ENCODE data around the gene TM9SF4.
"Not testable (repeated sequence)": the region's sequence is repeated elsewhere in the genome, so short reads cannot be mapped to it uniquely, and the experiment has no call there.

Gene TM9SF4

GRCh38 chr20:32159766-32160221 is 50.3 kb downstream of the TM9SF4 start:
- no peak for DNase-seq

DNA sequence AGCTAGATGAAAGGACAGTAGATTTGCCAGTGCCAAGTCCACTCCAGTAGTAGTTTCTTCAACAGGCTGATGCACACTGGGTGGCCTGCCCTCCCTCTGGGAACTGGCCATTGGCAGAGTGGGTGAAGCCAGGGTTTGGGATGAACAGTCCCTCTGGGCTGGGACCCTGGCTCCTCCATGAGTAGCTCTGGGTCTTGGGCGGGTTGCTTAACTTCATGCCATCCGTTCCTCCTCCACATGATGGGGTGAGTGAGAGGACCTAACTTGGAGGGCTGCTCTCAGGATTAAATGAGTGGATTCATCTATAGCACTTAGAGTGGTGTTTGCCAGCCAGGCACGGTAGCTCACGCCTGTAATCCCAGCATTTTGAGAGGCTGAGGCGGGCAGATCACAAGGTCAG is 50.8 kb downstream of the TM9SF4 start:
- no peak for DNase-seq

GRCh38 chr20:32162351-32162750 is 52.8 kb downstream of the TM9SF4 start:
- DNase-seq, result no peak

DNA sequence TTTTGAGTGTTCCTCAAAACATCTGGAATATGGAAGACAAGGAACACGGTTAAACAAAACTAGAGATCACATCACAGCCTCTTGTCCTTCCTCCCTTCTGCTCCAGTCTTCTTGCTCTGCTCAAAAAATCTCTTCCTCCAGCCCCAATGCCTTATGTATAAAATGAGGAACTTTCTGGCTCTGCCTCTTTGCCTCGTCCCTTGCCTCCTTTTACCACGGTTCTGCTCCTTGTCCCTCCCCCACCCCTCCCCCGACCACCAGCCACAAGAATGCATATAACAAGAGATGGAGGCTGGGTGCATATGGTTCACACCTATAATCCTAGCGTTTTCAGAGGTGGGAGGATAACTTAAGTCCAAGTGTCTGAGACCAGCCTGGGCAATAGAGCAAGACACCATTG is 54.4 kb downstream of the TM9SF4 start:
- DNase-seq, result no peak

GRCh38 chr20:32164984-32165735 is 55.6 kb downstream of the TM9SF4 start:
- DNase-seq, result no peak

DNA sequence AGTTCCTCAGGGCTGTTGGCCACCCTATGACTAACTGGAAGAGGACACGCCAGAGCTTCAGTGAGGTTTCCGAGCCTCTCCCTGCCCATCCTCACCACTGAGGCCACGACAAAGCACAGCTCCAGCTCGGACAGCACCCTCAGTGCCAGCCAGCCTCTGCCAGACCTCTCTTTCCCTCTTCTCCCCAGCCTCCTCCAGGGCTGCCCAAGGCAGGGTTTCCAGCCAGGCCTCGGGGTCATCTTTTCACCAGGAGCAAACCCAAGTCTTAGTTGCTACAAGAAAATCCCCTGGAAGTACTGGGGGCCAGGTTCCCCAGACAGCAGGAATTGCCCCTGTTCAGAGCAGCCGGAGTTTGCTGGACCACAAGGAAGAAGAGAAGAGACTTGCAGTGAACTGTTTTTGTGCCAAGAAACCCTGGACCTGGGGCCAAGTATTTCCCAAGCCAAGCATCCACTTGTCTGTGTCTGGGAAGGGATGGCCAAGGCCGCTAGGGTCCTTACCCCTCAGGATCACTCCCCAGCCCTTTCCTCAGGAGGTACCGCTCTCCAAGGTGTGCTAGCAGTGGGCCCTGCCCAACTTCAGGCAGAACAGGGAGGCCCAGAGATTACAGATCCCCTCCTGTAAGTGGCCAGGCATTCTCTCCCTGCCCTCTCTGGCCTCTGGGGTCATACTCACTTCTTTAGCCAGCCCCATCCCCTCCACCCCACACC is 56.5 kb downstream of the TM9SF4 start:
- no peak for DNase-seq

GRCh38 chr20:32167552-32167951 is 58.0 kb downstream of the TM9SF4 start:
- DNase-seq, result no peak

- no peak for DNase-seq
These were observed 58.8 kb downstream of the TM9SF4 start for GRCh38 chr20:32168184-32168910.

- not testable (repeated sequence) for DNase-seq
These were observed 68.2 kb downstream of the TM9SF4 start for GRCh38 chr20:32177696-32178095.

GRCh38 chr20:32179515-32179914 is 70.0 kb downstream of the TM9SF4 start:
- DNase-seq, result no peak

GRCh38 chr20:32179934-32180333 is 70.4 kb downstream of the TM9SF4 start:
- DNase-seq, result no peak

DNA sequence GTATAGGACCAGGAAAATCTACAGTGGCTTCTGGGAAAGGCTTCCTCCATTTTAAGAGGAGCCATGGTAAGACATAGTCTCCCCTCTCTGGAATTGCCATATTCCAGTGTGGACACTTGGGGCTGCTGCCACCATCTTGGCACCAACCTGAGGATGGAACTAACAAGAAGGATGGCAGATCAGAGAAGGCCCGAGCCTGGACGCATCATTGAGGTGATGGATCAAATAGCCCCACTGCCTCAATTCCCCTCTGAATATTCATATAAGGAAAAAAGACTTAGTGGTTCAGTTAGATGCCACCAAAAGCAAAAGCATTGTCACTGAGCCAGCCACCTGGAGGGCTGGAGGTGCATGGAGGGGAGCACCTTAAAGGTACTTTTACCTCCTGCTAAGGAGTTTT is 72.1 kb downstream of the TM9SF4 start:
- no peak for DNase-seq

DNA sequence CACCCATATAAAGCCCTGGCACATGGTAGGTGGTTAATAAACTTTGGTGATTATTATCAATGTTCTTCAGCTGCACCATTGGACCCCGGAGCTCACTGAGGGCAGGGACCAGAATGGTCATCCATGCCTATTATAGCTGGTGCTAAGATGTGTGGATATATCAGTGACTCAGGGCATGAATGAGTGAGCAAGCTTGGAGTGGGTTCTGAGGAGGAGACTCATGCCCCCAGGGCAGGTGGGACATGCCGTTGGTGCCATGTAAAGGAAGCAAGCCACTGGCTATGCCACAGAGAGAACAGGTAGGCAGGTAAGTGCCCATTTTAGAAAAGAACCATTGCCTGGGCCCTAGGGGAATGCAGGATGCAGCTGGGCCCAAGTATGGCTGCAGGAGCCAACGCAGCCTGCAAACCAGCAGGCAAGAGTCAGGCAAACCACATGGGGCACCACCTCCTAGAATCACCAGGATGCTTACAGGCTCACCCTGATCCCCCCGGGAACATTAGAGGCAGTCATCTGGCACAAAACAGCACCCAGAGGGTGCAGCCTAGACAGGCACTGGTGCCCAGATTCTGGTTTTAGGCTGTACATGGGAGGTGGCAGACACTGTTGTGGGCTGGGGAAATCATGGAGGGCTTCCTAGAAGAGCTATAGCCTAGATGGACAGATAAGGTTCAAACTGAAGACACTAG is 74.6 kb downstream of the TM9SF4 start:
- DNase-seq, result no peak

- no peak for DNase-seq
These were observed 75.6 kb downstream of the TM9SF4 start for GRCh38 chr20:32184961-32185603.

- DNase-seq, result no peak
These were observed 77.0 kb downstream of the TM9SF4 start for GRCh38 chr20:32186506-32186905.

DNA sequence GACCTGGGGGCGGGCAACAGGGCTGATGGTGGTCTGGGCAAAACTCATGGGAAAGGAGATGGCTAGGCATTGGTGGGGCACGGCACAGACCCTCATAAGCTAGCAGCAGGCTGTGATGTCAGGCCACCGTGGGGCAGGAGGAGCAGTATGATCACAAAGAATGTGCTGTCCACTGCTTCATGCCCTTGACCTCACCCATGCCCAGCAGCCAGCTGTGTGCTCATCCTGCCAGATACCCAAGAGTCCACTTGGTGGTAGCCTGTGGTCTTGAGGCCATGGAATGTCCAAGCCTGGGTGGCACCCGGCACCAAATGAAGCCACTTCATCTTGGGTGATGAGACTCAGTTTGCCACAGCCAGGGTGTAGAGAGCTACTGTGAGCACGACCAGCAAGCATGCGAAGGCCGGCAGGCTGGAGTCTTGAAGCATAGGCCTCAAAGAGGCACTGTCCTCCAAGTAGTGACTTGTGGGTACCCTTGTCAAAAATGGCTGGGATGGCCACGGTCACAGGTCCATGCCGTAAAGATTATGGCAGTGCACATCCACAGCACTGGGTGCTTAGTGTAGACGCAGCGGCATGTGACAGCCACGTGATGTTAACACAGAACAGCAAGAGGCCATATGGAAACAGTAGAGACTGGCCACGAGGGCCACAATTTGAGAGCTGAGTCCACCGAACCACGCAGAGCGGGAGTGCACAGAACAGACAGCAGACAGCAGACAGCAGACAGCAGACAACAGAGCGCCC is 79.0 kb downstream of the TM9SF4 start:
- no peak for DNase-seq

DNA sequence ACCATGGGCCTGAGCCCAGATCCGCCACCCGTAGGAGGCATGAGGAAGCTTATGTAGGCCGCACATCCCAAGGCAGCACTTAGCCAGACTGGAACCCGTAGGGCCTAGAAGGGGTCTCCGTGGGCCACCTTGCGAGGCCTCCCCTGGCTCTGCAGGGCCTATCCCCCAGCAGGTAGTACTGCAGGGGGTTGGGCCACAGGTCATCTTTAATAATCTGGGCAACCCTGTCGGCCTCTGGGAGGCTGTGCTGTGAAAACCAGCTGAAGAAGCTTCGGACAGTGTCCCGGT is 79.6 kb downstream of the TM9SF4 start:
- DNase-seq, result no peak

- DNase-seq, result no peak
These were observed 80.4 kb downstream of the TM9SF4 start for GRCh38 chr20:32189691-32190615.

GRCh38 chr20:32190616-32191415 is 81.3 kb downstream of the TM9SF4 start:
- no peak for DNase-seq

DNA sequence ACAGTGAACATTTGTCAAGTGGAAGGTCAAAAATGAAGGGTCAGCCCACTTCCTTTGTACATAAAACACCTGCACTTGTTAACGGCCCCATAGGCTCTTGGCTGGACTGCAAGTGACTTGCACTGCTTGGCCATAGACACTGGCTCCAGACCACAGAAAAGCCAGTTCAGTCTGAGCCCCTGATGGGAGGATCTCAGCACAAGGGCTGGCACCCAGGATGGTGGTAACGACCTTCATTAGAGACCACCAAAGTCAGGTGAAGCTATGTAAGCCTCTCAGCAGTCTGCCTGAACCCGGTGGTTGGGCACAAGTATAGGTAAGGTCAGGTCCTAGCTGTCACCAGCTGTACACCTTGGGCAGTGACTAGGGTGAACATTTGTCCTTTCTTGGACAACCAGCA is 81.9 kb downstream of the TM9SF4 start:
- DNase-seq, result no peak

Measured in activated CD4-positive, alpha-beta T cell treated with anti-CD3 and anti-CD28 coated beads, Interleukin-2, amount 50 U/mL, for 16 hours (primary cell).